Upper lobe of right lung (tissue), 1 donor: ENCODE data around the gene CAPZB. TPM values are rescaled to one million over a fixed set of nuclear protein-coding genes. Genes with fewer than 3 reads are reported as not detected.

Source experiments
- ATAC-seq: fragments of 200-7000 bp; cut with Tn5 transposase; one replicate; pipeline ENCODE4 v1.9.1; 2020; ENCODE audit warnings: mild to moderate bottlenecking, moderate library complexity
- DNase-seq: peaks from one replicate; pipeline ENCODE4 v3.0.0-alpha.2; 2020
- H3K27ac ChIP-seq: fragments of 200-600 bp; one replicate; pipeline ENCODE4 v1.8.0; 2022
- H3K27me3 ChIP-seq: fragments of 200-600 bp; one replicate; pipeline ENCODE4 v1.8.0; 2022; ENCODE audit warnings: mild to moderate bottlenecking
- H3K36me3 ChIP-seq: fragments of 200-600 bp; one replicate; pipeline ENCODE4 v1.8.0; 2022
- H3K4me1 ChIP-seq: fragments of 200-600 bp; one replicate; pipeline ENCODE4 v1.8.0; 2022
- H3K4me3 ChIP-seq: fragments of 200-600 bp; one replicate; pipeline ENCODE4 v1.8.0; 2022; ENCODE audit warnings: mild to moderate bottlenecking
- H3K9me3 ChIP-seq: fragments of 200-600 bp; one replicate; pipeline ENCODE4 v1.8.0; 2022
- intact Hi-C: fragments of 100-400 bp; cut with DNase I; formaldehyde crosslinking; loops from one replicate; pipeline ENCODE4 v1.11.0; 2022
- total RNA-seq: library from RNA; stranded (reverse); fragmentation: NEBNext Ultra II Directional; extraction: Animal tissue kit (Norgen Biotek cat#: 25700); gene quantifications from one replicate; pipeline ENCODE4 v1.2.1, GENCODE V29; 2021
- TF ChIP-seq, protein P1 (sequence below): fragments of 200-600 bp; IDR thresholded peaks from one replicate; pipeline ENCODE4 v1.8.0; 2022; ENCODE audit warnings: antibody characterized with exemption
- donor health status: DM: no; HTN: yes; CAD: no; lungs with severe emphysema.

Gene CAPZB
- total RNA-seq, 1 donor from 2014 or later, result 237 TPM

DNA sequence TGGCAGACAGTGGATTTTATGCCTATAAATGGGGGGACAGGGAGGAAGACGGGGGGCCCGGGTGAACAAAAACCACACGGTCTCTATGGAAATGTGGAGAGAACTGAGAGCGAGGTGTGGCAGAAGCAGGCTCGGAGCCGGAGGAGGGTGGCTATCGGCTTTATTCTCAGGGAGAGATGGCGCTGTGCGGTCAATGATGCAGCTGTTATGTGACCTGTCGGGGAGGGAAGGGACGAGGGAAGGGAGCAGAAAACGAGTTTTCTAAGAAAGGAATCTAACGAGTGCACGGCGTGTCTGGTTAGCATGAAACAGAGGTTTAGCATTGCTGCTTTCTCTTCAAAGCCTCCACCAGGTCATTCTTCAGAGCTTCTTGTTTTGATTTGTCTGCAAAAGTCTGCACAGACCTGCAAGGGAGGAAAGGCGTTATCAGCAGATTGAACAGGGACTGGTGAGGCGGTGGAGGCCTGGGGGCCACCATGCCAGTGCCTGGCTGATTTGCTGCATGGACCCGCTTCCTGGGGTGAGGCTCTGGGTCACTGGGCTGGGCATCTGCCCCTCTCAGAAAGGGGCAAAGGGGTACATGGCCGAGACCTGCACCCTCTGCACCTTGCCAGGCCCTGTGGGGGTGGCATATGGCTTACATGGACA is 146.0 kb downstream of the CAPZB start:
- H3K27me3 ChIP-seq, result no peaks in the 10 kb centered on the region
- H3K4me3 ChIP-seq, result no peak overlapping the region
- H3K27ac ChIP-seq, result no peak overlapping the region
- H3K9me3 ChIP-seq, result no peaks in the 10 kb centered on the region
- TF ChIP-seq, protein P1, sequence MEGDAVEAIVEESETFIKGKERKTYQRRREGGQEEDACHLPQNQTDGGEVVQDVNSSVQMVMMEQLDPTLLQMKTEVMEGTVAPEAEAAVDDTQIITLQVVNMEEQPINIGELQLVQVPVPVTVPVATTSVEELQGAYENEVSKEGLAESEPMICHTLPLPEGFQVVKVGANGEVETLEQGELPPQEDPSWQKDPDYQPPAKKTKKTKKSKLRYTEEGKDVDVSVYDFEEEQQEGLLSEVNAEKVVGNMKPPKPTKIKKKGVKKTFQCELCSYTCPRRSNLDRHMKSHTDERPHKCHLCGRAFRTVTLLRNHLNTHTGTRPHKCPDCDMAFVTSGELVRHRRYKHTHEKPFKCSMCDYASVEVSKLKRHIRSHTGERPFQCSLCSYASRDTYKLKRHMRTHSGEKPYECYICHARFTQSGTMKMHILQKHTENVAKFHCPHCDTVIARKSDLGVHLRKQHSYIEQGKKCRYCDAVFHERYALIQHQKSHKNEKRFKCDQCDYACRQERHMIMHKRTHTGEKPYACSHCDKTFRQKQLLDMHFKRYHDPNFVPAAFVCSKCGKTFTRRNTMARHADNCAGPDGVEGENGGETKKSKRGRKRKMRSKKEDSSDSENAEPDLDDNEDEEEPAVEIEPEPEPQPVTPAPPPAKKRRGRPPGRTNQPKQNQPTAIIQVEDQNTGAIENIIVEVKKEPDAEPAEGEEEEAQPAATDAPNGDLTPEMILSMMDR, result no peak
- H3K4me1 ChIP-seq, result no peaks in the 10 kb centered on the region
- intact Hi-C loops, result no loop called here
- DNase-seq (no peak), ATAC-seq (no peak)
- H3K36me3 ChIP-seq, result peaks cover 61% of the 10 kb centered on the region

DNA sequence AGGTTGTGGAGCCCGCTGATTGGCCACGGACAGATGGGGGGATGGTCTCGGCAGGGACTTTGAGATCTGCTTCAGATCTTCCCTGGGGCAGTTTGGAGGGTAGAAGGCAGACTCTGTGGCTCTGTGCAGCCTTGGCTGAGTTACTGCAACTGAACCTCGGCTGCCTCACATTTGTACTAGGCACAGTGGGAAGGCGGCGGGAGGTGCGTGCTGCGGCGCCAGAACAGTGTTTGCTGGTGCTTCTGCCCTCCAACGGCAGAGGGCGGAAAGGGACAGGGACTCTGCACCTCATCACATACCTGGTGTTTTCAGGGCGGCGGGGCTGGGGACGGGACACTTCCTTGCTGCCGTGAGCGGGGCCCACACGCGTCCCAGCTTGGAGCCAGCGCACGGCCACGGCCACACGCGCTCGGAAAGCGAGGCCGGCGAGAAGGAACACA is 147.0 kb downstream of the CAPZB start:
- no peak for ATAC-seq
- no peak overlapping the region for H3K4me3 ChIP-seq
- intact Hi-C loops, result no loop called here

DNA sequence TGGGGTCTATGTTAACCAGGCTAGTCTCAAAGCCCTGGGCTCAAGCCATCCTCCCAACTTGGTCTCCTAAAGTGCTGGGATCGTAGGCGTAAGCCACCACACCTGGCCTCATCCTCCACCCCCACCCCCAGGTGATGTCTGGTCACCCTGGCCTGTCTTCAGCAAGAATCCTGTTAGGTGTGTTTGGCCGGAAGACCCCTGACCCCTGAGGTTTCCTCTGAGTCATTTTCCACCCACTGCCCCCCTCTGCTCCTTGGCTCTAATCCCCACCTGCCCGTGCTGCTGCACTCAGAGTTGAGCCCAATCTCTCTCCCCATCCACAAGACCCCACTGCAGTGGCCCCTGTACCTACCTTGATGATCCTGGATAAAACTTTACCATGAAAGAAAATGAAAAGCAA is 148.1 kb downstream of the CAPZB start:
- no peaks in the 10 kb centered on the region for H3K27me3 ChIP-seq
- intact Hi-C loops, result no loop called here
- ATAC-seq (no peak), DNase-seq (no peak)
- H3K4me1 ChIP-seq, result no peaks in the 10 kb centered on the region
- H3K27ac ChIP-seq, result no peak overlapping the region
- no peak overlapping the region for H3K4me3 ChIP-seq
- H3K9me3 ChIP-seq, result no peaks in the 10 kb centered on the region
- peaks cover 42% of the 10 kb centered on the region for H3K36me3 ChIP-seq
- TF ChIP-seq, protein P1, result no peak

More for the DNA sequence above, 147.0 kb downstream of the CAPZB start:
- H3K9me3 ChIP-seq, result no peaks in the 10 kb centered on the region
- H3K27ac ChIP-seq, result no peak overlapping the region
- H3K4me1 ChIP-seq, result no peaks in the 10 kb centered on the region
- H3K36me3 ChIP-seq, result peaks cover 52% of the 10 kb centered on the region
- TF ChIP-seq, protein P1, result no peak
- DNase-seq, result no peak
- H3K27me3 ChIP-seq, result no peaks in the 10 kb centered on the region

DNA sequence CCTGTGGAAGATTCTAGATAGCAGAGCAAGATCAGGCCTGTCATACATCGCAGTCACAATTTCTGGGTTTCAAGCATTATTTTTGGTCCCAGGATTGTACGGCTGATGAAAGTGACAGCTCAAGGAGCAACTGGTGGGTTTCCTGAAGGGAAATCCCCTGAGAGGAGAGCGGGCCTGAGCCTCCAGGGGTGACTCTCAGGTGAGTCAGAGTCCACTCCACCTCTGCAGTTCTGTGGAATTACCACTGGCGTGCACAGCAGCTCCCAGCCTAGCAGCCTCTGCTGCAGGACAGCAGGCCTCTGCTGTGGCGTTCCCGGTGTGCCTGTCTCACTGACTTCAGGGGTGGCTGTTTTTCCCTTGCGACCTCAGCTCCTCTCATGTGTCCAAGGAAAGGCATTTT is 148.8 kb downstream of the CAPZB start:
- Histone ChIP-seq H3K4me3 (no peak overlapping the region), H3K4me1 (no peaks in the 10 kb centered on the region), H3K27me3 (no peaks in the 10 kb centered on the region), H3K27ac (no peak overlapping the region), H3K9me3 (no peaks in the 10 kb centered on the region), H3K36me3 (peaks cover 36% of the 10 kb centered on the region)
- DNase-seq (no peak), ATAC-seq (no peak)
- intact Hi-C loops, result no loop called here
- TF ChIP-seq, protein P1, result no peak

DNA sequence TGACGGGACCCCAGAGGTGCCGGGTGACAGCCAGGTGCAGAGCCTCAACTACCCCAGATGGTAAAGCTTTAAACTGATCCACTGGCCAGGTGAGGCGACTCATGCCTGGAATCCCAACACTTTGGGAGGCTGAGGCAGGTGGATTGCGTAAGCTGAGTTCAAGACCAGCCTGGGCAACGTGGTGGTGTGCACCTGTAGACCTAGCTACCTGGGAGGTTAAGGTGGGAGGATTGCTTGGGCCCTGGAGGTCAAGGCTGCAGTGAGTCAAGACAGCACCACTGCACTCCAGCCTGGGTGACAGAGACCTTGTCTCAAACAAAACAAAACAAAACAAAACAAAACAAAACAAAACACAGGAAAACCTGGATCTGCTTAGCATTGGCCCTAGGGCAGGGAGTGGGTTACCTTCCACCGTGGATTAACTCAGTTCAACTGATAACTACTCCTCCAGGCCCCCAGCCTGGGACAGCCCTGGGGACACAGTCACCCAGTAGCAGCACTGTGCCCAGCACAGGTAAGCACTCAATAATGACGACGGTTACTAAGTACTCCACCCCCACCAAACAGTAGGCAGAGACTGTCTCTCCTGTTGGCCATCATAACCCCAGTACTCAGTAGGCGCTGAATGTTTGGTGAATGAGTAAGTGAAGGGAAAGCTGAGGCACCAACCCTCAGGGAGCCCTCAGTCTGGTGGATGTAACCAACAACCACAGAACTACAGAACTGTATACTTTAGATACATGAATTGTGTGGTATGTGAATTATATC is 151.6 kb downstream of the CAPZB start:
- intact Hi-C loops, result no loop called here
- H3K4me3 ChIP-seq, result no peak overlapping the region
- H3K36me3 ChIP-seq, result peaks cover 16% of the 10 kb centered on the region
- no peaks in the 10 kb centered on the region for H3K9me3 ChIP-seq
- no peaks in the 10 kb centered on the region for H3K4me1 ChIP-seq
- DNase-seq, result no peak
- no peaks in the 10 kb centered on the region for H3K27me3 ChIP-seq
- no peak for ATAC-seq
- no peak overlapping the region for H3K27ac ChIP-seq
- TF ChIP-seq, protein P1, result no peak
